EL (cell line): ENCODE measurements around the gene SPINT3.
"Not testable (repeated sequence)": the region's sequence is repeated elsewhere in the genome, so short reads cannot be mapped to it uniquely, and the experiment has no call there.

Experiments used
- DNase-seq: peaks from one replicate; pipeline ENCODE4 v3.0.0-alpha.2; 2016

SPINT3 gene

DNA sequence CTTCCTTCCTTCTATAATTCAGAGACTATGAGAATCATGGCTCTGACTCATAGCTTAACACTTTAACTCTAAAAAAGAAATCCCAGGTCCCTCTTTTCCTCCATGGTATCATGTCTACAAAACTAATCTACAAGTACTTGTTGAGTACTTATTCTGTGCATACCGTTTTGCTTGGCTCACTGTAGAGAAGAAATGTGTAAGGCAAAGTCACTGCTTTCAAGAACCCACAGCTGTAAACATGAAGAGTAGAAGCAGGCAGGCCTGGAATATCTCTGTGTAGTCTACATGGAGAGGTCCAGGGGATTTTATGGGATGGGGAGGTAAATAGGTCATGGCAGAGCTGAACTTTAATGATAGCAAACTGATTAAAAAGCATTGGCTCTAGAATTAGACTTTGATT is 13.8 kb downstream of the SPINT3 start:
- DNase-seq = no peak

DNA sequence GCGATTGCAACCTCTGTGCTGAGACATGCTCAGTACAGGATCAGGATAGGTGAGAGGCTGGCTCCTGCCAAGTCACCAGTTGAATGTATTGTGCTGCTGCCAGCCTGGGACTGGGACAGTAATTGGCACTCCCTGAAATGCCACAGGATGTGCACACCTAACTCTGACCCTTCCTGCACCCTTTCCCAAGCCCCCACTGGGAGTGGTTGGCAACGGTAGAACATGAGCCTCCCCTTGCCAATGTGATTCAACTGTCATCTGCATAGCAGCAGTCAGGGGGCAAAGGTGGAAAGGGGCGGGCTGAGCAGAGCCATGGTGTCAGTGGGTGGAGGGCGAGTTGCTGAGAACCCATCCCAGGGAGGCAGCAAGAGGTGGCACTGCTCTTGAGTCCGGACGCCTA is 15.4 kb downstream of the SPINT3 start:
- DNase-seq = no peak

DNA sequence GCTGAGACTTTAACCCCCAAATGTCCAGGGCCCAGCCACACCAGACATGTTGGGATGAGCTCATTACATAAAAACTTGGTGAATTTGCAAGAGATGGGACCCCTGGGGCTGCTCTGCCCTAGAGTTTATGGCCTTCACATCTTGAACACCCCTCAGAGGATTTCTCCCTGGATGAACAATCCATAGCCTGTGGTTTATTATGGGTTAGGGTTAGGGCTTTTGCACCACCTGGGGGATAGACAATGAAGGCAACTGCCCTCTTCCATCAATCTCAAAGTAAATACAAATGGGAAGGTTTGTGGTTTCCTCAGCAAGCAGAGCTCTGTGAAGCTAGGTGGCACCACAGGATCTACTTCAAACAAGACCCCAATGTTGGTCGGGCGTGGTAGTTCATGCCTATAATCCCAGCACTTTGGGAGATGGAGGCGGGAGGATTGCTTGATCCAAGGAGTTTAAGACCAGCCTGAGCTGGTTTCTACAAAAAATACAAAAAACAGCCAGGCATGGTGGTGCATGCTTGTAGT is 17.4 kb downstream of the SPINT3 start:
- DNase-seq = no peak

DNA sequence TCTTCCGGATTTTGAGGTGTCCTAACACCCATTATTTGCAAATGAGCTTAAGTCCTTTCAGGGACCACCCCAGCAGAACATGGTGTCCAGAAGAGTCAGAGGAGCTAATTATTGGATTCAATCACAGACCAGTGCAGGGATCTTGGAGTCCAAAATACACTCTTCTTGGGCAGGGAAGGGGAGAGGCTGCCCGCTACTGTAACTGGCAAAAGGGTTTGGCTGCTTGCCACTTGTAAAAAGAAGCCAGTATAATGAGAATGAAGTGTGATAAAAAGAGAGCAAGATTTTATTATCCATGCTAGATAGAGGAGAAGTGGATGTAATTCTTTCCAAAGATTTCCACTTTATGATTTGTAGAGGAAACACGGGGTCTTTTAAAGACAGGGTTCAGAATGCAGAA is 19.3 kb downstream of the SPINT3 start:
- no peak for DNase-seq

DNA sequence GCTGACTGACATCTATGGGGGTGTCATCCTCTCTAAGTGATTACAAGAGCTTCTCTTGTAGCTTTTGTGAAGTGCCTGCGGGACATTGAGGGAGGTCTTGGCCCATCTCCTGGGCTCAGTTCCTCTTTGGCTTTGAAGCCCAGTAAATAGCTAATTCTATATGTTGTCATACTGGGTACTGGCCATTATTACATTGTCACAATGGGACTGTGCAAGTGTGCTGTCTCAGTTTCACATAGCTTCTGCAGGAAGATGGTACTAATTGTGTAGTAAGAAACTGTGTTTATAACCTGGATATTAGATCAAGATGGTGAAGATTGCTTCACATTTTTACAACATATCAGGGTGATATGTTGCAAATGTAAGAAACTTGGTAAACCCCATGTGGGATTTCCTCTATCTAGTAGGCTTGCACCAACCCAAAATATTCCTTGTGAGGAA is 19.9 kb downstream of the SPINT3 start:
- DNase-seq = no peak

DNA sequence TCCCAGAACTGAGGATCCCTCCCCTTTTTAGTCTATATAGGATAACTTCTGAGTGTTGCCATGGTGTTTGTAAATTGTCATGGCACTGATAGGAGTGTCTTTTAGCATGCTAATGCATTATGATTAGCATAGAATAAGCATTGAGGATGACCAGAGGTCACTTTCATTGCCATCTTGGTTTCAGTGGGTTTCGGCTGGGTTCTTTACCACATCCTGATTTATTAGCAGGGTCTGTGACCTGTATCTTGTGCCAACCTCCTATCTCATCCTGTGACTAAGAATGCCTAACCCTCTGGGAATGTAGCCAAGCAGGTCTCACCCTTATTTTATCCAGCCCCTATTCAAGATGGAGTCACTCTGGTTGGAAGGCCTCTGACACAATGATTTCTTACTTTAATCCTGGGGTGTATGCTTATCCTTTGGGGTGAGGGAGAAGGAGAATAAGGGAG is 26.3 kb downstream of the SPINT3 start:
- DNase-seq = peak; percentile 43

DNA sequence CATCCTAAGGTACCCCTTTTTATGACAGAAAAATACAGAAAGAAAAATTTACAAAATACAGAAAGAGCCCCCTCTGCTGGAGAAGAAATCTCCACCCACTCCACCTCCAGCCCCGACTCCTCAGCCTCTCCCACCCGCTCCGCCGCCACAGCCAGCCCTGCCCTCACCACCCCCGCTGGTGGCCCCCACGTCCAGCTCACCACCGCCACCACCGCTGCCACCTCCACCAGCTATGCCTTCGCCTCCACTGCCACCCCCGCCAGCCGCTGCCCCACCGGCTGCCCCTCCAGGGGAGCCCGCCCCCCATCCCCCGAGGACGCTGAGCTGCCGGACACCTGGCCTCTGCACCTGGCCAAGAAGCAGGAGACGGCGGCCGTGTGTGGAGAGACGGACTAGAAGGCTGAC is 28.2 kb downstream of the SPINT3 start:
- DNase-seq = no peak

DNA sequence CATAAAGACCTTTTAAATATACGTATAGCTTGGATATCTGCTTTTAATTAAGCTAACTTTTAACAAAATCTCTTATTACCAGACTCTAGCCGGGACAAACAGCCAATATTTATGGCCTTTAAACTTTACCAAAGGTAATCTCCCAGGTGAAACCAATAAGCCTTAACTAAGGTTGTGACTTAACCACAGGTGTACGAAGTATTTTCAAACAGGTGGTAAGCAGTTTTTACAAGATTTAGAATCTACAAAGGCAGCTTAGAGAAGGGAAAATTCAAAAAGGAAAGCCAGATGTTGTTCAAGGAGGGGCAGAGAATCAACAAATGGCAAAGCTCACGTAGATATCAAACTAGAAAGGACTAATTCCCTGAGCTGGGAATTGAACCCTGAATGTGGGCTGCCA is 30.0 kb downstream of the SPINT3 start:
- DNase-seq = no peak

DNA sequence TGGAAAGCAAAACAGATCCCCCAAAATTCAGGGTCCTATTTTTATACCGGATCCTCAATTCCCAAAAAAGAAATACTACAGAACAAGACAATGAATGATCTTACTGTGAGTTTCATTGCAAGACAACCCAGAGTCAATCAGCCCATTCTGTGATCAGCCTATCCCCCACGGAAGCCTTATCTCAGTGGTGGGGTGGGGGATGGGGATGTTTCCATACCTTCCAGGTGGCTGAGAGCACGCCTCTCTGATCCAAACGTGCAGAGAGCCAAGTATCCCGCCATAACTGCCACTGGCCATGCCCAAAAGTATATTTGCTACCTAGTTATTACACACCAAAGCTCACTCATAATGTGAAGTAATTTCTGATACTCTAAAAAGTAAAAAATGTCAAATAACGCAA is 30.7 kb downstream of the SPINT3 start:
- DNase-seq = no peak

DNA sequence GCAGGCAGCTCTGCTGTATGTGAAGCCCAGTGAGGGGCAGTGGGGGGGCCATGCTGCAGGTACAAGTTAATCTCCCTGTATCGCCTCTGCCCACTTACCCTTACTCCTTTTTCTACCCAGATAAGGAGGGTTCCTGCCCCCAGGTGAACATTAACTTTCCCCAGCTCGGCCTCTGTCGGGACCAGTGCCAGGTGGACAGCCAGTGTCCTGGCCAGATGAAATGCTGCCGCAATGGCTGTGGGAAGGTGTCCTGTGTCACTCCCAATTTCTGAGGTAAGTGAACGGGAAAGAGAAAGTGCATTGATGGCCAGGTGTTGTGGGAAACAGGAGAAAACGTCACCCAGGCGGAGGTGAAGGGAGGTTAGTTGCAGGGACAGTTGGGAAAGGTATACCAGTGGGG is 35.6 kb downstream of the SPINT3 start:
- no peak for DNase-seq

DNA sequence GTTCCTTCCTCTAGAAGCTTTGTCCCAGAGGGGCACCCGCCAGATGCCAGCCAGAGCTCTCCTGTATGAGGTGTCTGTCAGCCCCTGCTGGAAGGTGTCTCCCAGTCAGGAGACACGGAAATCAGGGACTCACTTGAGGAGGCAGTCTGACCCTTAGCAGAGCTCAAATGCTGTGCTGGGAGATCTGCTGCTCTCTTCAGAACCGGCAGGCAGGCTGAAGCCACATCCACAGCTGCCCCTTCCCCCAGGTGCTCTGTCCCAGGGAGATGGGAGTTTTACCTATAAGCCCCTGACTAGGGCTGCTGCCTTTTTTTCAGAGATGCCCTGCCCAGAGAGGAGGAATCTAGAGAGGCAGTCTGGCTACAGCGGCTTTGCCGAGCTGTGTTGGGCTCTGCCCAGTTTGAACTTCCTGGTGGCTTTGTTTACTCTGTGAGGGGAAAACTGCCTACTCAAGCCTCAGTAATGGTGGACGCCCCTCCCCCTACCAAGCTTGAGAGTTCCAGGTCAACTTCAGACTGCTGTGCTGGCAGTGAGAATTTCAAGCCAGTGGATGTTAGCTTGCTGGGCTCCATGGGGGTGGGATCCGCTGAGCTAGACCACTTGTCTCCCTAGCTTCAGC is 37.8 kb downstream of the SPINT3 start:
- DNase-seq = not testable (repeated sequence)

DNA sequence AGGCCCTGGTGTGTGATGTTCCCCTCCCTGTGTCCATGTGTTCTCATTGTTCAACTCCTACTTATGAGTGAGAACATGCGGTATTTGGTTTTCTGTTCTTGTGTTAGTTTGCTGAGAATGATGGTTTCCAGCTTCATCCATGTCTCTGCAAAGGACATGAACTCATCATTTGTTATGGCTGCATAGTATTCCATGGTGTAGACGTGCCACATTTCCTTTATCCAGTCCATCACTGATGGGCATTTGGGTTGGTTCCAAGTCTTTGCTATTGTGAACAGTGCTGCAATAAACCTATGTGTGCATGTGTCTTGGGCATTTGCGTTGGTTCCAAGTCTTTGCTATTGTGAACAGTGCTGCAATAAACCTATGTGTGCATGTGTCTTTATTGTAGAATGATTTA is 43.1 kb downstream of the SPINT3 start:
- DNase-seq = not testable (repeated sequence)

DNA sequence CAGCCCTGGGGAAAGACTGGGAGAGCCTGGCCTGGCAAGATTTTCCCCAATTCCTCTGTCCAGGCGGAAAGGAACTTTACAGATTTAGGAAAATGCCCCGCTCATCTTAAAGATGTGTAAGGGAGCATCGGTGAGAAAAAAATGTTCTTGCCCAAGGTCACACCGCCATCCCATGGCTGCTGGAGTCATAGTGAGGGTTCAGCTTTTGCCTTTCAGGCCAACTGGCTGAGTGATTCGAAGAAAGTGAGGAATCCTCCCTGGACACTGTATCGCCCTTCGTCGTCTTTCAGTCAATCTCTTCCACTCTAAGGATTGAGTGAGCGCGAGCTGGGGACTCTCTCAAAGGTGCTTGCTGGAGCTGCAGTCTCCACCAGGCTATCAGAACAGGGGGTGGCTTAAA is 44.5 kb downstream of the SPINT3 start:
- DNase-seq = peak; percentile 18

DNA sequence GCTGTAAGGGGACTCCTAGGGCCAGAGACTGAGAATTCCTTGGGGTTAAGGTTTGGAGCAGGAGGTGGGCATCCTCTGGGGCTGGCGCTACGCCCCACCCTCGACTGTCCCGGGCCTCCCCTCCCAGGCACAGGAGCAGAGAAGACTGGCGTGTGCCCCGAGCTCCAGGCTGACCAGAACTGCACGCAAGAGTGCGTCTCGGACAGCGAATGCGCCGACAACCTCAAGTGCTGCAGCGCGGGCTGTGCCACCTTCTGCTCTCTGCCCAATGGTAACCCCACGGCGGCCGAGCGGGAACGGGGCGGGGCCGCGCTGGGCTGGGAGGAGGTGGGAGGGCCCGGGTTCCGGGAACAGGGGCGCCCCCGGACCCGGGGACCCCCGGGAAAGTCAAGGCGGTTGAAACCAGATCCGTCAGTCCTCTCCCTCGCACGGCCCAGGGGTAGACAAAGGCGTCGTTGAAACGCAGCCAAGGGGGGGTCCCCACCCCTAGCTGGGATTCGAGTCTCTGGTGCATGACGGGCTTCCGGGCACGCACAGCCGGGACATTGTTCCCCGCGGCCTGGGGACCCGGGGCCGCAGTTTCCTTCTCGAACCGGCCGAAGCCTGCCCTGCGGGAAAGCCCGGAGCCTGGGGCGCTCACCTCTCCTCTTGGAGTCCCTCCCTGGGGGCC is 45.0 kb downstream of the SPINT3 start:
- DNase-seq = peak; percentile 24

DNA sequence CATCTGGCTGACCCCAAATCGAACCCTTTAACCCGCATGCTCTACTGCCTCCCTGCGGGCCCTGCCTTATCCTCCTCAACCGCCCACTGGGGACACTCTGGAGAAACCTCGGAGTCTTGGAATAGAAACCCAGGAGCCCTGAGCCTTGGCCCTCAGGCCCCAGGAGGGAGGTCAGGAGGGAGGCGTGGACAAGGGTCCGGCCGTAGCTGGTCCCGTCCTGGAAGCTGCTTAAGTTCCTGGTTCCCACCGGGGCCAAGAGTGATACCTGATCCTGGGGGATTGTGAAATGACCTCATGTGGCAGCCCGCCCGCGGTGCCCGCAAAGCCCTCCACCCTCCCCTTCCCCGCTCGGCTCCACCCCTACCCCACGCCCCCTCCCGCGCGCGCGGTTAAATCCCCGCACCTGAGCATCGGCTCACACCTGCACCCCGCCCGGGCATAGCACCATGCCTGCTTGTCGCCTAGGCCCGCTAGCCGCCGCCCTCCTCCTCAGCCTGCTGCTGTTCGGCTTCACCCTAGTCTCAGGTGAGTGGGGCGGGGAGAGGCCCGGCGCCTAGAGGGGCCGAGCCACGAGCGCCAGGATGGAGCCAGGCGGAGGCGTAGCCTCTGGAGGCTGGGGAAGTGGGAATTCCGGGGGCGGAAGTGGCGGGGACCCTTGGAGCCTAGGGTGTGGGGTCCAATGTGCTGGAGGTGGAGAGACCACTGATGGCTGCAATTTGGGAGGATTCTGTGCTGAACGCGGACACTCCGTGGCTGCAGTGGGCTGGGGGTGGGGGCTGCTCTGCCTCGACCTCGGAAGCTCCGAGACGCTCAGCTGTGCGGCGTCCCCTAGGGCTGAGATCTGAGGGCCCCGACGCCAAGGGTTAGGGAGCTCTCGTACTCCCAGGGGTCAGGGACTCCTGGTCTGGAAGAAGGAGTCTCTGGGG is 45.8 kb downstream of the SPINT3 start, which contains the start of gene WFDC2:
WFDC2 (plus strand) TSS at position 418 of the 926 bp plus-strand sequence; CDS start at position 447, 29 bp downstream.
- DNase-seq = no peak

DNA sequence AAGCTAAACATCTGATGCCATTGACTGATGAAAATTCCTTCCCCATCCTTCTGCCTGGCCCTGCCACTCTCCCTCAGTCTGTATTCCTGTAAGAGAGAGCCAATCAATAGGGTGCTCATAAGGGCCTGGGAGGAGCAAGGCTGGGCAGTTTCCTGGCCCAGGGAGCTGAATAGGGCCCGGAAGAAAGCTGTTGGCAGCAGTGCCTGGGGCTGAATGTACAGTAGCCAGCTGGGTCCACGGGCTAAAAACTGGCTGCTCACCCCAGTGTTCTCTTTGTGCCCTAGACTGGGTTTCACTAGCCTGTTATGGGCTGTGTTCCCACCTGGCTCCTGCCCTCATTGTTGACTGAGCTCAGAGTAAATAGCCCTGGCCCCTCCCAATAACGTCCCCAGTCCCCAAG is 47.6 kb downstream of the SPINT3 start:
- DNase-seq = no peak

DNA sequence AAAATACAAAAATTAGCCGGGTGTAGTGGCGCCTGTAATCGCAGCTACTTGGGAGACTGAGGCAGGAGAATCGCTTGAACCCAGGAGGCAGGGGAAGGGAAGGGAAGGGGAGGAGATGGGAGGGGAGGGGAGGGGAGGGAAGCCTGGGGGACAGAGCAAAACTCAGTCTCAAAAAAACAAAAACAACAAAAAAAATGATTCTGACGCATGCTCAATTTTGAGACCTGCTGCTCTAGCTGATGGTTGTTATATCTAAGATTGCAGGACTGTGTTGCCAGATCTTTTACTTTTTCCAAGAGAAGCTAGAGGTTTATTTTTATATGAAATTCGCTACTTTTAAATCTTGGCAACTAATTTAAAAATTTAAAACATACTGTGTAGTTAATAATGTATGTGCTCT is 48.2 kb downstream of the SPINT3 start:
- no peak for DNase-seq

DNA sequence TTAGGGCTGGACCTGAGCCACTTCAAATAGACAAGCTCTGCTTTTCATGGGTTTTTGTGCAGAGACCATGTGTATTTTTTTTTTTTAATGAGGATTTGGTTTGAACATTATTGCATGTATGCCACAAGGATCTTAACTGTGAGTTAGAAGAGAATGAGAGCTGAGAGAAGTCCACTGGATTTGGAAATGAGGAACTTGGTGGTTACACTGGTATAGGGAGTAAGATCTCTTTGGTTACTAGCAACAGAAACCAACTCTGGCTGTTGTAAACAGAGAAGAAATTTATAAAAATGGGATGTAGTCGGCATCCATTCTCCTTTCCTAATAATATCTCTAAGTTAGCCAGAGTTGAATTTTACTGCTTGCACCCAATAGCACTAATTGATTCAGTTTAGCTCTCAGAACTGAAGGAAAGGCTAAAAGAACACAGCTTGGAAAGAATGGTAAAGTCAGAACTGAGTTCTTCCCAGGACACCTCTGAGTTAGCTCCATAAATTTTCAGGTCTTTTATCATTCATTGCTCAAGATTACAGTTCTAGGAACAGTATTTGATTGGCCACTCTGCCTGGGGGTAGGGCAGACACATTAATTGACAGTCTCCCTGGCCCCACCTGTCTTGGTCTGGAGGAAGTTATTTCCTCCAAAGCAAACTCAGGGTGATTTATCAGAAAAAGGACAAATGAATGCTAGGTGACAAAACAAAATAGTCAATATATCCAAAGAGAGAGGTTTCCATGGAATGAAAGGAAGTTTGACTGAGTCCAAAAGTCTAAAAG is 49.7 kb downstream of the SPINT3 start:
- no peak for DNase-seq

DNA sequence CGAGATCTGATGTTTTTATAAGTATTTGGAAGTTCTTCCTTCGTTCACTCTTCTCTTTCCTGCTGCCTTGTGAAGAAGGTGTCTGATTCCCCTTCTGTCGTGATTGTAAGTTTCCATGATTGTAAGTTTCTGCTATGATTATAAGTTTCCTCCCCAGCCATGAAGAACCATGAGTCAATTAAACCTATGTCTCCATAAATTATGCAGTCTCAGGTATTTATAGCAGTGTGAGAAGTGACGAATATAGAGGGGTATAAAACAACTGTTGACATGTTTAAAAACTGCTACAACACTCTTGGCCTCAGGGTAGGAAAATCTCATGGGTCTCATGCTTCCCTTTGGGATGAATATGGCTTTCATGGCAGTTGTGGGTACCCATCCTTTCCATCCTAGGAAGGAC is 51.7 kb downstream of the SPINT3 start:
- no peak for DNase-seq

DNA sequence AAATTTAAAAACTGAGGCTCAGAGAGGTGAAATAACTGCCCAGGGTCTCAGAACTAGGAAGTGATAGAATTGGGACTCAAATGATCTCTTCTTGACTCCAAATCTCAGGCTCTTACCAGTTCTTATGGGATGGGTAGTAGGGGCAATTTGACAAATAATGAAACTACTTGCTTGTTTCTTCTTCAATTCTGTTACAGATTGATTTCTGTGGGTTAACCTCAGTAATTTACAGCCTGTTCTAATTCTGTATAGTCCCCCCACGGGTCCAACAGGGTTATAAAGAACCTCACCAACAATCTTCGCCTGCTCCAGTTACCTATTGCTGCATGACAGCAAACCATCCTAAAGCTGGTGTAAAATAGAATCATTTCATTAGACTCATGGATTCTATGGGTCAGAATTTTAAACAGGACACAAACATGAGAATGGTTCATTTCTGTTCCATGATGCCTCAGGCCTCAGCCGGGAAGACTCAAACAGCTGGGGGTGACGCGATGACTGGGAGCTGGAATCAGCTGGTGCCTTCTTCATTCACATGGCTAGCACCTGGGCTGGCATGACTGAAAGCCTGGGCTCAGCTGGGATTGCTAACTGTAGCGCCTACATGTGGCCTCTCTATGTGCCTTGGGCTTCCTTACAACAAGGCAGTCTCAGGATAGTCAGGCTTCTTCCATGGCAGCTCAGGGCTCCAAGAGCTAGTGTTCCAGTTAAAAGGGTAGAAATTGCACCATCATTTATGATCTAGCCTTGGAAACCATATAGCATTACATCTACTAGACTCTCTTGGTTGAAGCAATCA is 52.5 kb downstream of the SPINT3 start:
- DNase-seq = no peak
